Measurements from ENCODE around the gene DCD. TPM values are rescaled to one million over a fixed set of nuclear protein-coding genes. Genes with fewer than 3 reads are reported as not detected.

The DCD gene
- total and polyA plus RNA-seq, 9 of the 15 experiments (the other 6 are each of a cell fraction or from before 2014, with no cell fraction given), result not detected

DNA sequence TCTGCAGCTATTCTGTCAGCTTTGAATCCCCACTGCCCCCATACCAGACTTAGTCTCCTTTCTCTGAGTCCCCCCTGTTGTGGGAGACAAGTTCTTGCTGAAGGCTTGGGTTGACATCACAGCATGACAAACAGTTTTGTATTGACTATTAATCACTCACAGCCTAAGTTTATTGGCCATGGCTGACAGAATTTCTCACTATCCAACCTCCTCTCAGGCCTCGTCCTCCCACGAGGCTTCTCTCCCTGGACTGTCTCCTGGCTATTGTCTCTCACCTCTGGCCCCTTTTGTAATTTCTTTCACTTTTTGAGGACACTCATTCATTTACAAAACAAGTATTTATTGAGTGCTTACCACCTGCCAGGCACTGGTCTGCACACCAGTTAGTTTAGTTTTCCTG is 35.2 kb upstream of the DCD start:
- intact Hi-C loops (cut with micrococcal nuclease) (no loop called here), in situ Hi-C loops (cut with MboI) (no loop called here)
- H3K9me1 ChIP-seq (ENCODE audit: control insufficient read depth, insufficient read depth, low read length), result no peaks in the 10 kb centered on the region
- H3K79me2 ChIP-seq (ENCODE audit: control insufficient read depth, insufficient read depth, low read length), result no peaks in the 10 kb centered on the region
- no peaks in the 10 kb centered on the region for H3K36me3 ChIP-seq (ENCODE audit: control insufficient read depth, insufficient read depth, low read length)
- no peak overlapping the region for H3K27ac ChIP-seq (ENCODE audit: extremely low read depth, low read depth, low read length)
- FAIRE-seq, result no peak
- TF ChIP-seq POLR2B (IDR thresholded peaks at IDR 0.05; ENCODE audit: low read depth, partially characterized antibody) (no peak), ZKSCAN8 (CRISPR knock-in tag; IDR thresholded peaks at IDR 0.05) (no peak), BHLHE40 (IDR thresholded peaks at IDR 0.05; ENCODE audit: low read length) (no peak), HNRNPUL1 (IDR thresholded peaks at IDR 0.05; ENCODE audit: low read length) (no peak), POU5F1 (IDR thresholded peaks at IDR 0.05; ENCODE audit: borderline replicate concordance, low read depth, low read length, partially characterized antibody) (no peak), RNF2 (IDR thresholded peaks at IDR 0.05) (no peak)
- TF ChIP-seq, protein P1, sequence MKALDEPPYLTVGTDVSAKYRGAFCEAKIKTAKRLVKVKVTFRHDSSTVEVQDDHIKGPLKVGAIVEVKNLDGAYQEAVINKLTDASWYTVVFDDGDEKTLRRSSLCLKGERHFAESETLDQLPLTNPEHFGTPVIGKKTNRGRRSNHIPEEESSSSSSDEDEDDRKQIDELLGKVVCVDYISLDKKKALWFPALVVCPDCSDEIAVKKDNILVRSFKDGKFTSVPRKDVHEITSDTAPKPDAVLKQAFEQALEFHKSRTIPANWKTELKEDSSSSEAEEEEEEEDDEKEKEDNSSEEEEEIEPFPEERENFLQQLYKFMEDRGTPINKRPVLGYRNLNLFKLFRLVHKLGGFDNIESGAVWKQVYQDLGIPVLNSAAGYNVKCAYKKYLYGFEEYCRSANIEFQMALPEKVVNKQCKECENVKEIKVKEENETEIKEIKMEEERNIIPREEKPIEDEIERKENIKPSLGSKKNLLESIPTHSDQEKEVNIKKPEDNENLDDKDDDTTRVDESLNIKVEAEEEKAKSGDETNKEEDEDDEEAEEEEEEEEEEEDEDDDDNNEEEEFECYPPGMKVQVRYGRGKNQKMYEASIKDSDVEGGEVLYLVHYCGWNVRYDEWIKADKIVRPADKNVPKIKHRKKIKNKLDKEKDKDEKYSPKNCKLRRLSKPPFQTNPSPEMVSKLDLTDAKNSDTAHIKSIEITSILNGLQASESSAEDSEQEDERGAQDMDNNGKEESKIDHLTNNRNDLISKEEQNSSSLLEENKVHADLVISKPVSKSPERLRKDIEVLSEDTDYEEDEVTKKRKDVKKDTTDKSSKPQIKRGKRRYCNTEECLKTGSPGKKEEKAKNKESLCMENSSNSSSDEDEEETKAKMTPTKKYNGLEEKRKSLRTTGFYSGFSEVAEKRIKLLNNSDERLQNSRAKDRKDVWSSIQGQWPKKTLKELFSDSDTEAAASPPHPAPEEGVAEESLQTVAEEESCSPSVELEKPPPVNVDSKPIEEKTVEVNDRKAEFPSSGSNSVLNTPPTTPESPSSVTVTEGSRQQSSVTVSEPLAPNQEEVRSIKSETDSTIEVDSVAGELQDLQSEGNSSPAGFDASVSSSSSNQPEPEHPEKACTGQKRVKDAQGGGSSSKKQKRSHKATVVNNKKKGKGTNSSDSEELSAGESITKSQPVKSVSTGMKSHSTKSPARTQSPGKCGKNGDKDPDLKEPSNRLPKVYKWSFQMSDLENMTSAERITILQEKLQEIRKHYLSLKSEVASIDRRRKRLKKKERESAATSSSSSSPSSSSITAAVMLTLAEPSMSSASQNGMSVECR (CRISPR knock-in tag; IDR thresholded peaks at IDR 0.05), result no peak
- TF ChIP-seq, protein P2, sequence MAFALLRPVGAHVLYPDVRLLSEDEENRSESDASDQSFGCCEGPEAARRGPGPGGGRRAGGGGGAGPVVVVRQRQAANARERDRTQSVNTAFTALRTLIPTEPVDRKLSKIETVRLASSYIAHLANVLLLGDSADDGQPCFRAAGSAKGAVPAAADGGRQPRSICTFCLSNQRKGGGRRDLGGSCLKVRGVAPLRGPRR (CRISPR knock-in tag; IDR thresholded peaks at IDR 0.05), result no peak
- TF ChIP-seq, protein P3, sequence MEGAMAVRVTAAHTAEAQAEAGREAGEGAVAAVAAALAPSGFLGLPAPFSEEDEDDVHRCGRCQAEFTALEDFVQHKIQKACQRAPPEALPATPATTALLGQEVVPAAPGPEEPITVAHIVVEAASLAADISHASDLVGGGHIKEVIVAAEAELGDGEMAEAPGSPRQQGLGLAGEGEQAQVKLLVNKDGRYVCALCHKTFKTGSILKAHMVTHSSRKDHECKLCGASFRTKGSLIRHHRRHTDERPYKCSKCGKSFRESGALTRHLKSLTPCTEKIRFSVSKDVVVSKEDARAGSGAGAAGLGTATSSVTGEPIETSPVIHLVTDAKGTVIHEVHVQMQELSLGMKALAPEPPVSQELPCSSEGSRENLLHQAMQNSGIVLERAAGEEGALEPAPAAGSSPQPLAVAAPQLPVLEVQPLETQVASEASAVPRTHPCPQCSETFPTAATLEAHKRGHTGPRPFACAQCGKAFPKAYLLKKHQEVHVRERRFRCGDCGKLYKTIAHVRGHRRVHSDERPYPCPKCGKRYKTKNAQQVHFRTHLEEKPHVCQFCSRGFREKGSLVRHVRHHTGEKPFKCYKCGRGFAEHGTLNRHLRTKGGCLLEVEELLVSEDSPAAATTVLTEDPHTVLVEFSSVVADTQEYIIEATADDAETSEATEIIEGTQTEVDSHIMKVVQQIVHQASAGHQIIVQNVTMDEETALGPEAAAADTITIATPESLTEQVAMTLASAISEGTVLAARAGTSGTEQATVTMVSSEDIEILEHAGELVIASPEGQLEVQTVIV (CRISPR knock-in tag; IDR thresholded peaks at IDR 0.05; ENCODE audit: borderline replicate concordance), result no peak
- POLR2A ChIA-PET, result interaction anchor here (1.3 kb wide), 1 partner anchor 11 kb away, joined by 4 read pairs; no protein-coding TSS in a partner anchor
- 0 out of 5 replicates have a peak, but pooled peaks cover 0 to 5% of the 10 kb centered on the region in 2 experiments for H3K27me3 ChIP-seq (ENCODE audit: control insufficient read depth in 2 of 2, insufficient read depth in 2 of 2, low read length in 2 of 2)
- no peaks in the 10 kb centered on the region for H4K20me1 ChIP-seq (replicated peaks; ENCODE audit: control insufficient read depth, insufficient read depth, low read length)
- DNase-seq (ENCODE audit: extremely low read depth in 1 of 4, low spot score in 3 of 4), result no peak
- ATAC-seq, result no peak
- no peak overlapping the region for H2AFZ ChIP-seq (ENCODE audit: low read depth, low read length)
- WGBS (ENCODE audit: insufficient coverage, low coverage, missing lambda C conversion rate), result 0% methylated on average over 2 of the region's 2 CpGs
- H3K4me2 ChIP-seq (ENCODE audit: insufficient read depth, low read length), result no peak overlapping the region
- H3K9ac ChIP-seq (ENCODE audit: insufficient read depth in 1 of 2, low read depth in 2 of 2, low read length in 2 of 2), result no peak overlapping the region
- H3K4me3 ChIP-seq, result no peak overlapping the region
- H3K9me3 ChIP-seq (replicated peaks; ENCODE audit: control insufficient read depth, insufficient read depth, low read depth, low read length), result no peaks in the 10 kb centered on the region
- BruUV-seq (replicated peaks), result no TSS peak
- CTCF ChIA-PET (ENCODE audit: low intra/inter-chr PET ratio), result no interaction called here
- no peaks in the 10 kb centered on the region for H3K4me1 ChIP-seq (replicated peaks in 1 of 2; ENCODE audit: control insufficient read depth in 2 of 2, insufficient read depth in 2 of 2, low read length in 2 of 2)
